HG02970 (cell line): ENCODE data around the gene ARL13B.
"Not testable (repeated sequence)": the region's sequence is repeated elsewhere in the genome, so short reads cannot be mapped to it uniquely, and the experiment has no call there.

Experiments
- ATAC-seq: cut with Tn5 transposase; IDR thresholded peaks from one replicate; pipeline ENCODE4 v1.9.1; 2021; ENCODE audit warnings: mild to moderate bottlenecking, moderate library complexity, moderate number of reproducible peaks; ENCODE audit not compliant: unreplicated experiment, low FRiP score

Gene ARL13B

DNA sequence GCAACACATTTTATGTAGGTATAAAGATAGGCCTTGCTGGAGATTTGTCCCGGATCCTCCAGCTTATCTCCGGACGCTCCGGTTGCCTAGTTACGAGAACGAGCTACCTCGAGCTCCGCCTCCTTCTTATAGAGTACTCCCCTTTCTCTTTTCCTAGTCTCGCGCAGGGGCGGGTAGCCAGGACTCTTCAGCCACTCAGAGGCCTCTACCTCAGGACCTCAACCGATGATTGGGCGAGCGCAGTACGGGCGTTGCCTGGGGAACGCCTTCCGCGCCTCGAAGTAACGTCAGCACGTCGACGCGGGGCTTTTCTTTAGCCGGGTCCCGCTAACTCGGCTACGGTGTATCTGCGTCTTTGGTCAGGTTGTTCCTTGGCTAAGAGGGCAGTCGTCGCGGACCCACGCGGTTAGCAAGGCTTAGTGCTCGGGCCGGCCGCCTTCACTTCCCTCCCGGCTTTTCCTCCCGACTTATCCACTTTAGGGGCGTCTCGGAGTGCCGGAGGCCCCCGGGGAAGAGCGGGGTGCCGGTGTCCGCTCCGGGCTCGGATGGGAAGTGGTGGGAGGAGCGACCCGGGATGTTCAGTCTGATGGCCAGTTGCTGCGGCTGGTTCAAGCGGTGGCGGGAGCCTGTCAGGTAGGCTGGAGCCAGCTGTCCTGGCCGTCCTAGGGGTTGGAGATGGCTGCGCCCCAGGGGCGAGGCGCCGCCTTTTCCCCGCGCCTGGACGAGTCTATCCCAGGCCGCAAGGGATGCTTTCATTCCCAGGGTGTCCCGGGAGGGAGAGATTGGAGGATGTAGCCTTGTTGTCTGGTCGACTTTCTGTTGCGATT, at the start of gene ARL13B:
Gene ARL13B, plus strand, starts transcription at position 306 of the 827 bp plus-strand sequence. Its CDS starts 269 bp downstream, at position 575.
- ATAC-seq: peak; percentile 100

DNA sequence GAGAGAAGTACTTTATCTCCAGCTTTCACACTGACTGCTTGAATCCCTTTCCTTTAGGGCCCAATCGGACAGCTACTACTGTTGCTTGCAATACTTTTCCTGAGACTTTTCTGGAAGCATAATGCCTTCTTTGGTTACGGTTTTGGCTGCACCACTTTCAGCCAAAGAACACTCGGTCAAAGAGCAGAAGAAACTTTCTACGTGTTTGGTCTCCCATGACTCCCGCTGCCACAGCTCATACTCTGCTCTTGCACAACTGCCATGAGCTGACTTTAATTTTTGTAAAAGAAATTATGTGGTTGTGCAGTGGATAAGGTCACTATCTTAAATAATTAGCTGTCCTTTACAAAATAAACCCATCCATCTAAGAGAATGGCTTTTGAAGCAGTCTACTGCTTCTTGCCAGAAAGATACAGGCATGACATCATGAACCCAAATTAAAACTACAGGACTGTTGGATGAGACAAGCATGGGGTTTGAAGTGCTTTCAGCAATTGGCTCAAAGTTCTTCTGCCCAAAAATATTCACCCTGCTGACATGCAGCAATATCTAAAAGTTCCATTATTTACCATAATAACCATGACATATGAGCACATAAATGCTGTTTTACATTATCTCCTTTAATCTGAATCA, 48.2 kb upstream of the ARL13B start:
- ATAC-seq: no peak

DNA sequence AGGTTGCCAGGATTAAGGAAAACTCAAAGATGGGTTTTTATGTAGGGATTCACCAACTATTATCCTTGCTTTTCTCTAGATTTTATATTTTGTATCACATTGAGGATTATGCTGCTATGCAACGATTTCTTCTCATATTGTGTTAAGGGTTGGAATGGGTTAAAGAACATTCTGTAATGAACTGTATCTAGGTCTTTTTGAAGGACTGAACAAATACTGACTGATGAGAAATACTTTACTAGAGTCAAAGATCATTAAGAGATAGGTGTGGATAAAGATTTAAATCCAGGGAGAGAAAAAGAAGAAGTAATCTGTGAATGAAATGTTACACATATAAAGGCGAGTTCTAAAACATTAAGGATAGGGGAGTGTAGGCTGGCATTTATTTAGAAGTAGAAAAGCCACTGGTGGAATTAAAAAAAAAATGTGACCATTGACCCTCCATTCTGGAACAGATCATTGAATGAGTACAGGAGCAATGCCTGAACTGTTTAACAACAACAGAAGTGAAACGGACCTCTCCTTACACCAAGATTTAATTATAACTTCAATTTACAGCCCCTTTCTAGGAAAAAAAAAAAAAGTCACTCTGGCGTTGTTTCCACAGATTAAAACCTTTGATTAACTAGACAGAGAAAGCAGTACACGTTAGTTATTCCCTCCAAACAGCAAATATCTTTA, 45.4 kb upstream of the ARL13B start:
- no peak for ATAC-seq

DNA sequence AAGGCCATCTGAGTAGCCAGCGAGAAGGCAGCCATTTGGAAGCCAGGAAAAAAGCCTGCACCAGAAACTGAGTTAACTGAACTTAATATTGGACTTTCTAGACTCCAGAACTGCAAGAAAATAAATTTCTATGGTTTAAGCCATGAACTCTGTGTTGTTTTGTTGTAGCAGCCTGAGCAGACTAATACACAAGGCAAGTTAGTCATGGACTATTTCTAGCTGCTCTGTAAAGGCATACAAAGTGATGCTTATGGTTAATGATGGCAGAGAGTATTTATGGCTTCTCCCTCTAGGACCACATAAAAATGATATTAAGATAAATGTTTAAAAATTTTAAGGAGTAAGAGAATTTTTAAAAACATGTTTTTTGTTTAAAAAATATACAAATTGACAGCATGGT, 43.4 kb upstream of the ARL13B start:
- ATAC-seq: no peak

DNA sequence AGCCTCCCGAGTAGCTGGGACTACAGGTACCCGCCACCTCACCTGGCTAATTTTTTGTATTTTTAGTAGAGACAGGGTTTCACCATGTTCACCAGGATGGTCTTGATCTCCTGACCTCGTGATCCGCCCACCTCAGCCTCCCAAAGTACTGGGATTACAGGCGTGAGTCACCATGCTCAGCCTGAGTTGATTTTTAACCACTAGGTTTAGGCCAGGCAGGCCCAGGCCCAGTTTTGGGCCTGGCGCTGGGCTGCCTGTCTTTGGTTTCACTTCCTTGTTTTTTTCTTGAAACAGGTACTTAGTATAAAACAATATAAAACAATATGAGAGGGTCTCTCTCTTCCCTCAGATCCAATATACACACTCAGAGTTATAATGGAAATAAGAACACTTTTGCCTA, 42.5 kb upstream of the ARL13B start:
- ATAC-seq: not testable (repeated sequence)

DNA sequence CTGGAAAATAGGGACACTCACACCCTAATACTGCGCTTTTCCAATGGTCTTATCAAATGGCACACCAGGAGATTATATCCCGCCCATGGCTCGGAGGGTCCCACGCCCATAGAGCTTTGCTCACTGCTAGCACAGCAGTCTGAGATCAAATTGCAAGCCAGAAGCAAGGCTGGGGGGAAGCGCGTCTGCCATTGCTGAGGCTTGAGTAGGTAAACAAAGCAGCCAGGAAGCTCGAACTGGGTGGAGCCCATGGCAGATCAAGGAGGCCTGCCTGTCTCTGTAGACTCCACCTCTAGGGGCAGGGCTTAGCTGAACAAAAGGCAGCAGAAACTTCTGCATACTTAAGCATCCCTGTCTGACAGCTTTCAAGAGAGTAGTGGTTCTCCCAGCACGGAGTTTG, 30.0 kb upstream of the ARL13B start:
- not testable (repeated sequence) for ATAC-seq

DNA sequence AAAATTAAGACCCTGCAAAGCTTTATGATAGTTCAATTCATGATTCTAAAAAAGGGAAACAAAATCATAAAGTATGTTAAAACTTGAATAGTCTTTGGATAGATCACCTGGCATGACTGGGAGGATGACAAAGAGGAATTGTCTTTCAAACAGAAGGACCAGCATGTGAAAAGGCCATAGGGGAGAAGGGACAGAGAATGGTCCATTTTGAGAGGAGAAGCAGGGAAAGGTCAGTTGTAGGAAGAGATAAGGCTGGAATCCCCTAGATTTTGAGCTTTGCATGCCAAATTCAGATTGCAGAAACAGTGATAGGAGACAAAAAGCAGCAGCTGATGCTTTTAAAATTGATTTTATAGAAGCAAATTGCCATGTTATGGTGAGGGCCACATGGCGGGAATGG, 18.9 kb upstream of the ARL13B start:
- no peak for ATAC-seq

DNA sequence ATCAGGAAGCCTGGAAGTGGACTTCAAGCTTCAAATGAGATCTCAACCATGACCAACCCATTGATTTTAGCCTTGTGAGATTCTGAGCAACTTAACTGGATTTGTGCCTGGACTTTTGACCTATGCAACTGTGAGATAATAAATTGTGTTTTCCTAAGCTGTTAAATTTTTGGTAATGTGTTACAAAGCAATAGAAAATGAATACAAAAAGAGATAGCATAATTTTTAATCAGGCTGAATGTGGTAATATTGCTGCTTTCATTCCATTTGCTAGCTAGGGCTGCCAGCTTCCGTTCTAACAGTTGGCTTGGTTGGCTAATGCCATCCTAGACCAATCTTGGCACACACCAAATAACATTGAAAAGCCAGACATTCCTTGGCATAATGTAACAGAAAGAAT, 18.5 kb upstream of the ARL13B start:
- ATAC-seq: no peak

DNA sequence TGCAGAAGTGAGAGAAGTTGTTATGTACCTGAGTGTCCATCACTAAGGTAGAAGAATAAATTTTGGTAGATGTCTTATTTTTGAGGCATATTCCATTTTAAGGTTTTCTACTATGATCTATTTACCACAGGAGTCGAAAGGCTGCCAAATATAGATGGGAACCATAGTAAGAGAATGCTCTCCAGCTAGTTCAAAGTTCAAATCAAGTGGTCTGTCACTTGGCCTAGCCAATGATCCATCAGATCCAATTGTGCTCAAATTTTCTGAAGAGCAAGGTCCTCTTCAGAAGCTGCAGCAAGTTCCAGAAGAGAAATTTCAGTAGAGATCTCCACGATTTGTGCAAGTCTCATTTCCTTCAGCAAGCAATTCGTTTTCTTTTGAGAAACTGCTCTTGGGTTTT, 17.2 kb upstream of the ARL13B start:
- ATAC-seq: no peak

DNA sequence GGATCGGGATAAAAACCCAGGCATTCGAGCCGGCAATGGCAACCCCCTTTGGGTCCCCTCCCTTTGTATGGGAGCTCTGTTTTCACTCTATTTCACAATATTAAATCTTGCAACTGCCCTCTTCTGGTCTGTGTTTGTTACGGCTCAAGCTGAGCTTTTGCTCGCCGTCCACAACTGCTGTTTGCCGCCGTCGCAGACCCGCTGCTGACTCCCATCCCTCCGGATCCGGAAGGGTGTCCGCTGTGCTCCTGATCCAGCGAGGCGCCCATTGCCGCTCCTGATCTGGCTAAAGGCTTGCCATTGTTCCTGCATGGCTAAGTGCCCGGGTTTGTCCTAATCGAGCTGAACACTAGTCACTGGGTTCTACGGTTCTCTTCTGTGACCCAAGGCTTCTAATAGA, 14.8 kb upstream of the ARL13B start:
- not testable (repeated sequence) for ATAC-seq

DNA sequence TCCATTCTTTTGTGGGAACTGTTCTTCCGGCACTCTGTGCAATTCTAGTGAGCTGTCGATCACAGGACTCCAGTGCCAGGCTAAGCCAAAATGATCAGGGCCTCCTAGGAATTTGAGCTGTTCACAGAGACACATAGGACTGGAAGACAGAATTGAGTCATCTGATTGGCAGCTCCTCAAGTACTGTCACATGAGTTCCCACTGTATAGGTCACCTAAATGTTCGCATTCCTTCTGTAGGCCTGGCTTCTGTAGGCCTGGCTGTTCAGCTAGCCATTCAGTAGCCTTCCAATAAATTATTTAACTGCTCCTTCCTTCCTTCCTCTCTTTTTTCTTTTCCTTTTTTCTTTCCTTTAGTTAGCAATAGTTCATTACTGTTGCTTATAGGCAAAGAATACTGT, 10.5 kb upstream of the ARL13B start:
- no peak for ATAC-seq

DNA sequence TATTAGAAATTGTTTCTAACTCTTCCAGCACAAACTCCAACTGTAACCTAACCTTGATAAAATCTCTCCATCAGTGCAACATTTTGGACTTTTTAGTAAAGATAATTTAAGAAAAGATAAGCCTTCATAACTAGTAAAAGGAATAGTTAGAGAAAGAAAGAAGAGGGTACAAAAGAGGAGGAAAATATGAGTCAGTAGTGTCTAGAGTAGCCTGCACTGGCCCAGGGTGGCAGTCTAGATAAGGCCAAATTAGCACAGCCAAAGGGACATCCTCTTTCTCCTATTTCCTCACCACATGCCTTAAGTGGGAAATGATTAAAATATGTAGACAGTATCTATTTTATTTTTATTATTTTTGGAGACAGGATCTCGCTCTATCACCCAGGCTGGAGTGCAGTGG, 10.0 kb upstream of the ARL13B start:
- no peak for ATAC-seq

DNA sequence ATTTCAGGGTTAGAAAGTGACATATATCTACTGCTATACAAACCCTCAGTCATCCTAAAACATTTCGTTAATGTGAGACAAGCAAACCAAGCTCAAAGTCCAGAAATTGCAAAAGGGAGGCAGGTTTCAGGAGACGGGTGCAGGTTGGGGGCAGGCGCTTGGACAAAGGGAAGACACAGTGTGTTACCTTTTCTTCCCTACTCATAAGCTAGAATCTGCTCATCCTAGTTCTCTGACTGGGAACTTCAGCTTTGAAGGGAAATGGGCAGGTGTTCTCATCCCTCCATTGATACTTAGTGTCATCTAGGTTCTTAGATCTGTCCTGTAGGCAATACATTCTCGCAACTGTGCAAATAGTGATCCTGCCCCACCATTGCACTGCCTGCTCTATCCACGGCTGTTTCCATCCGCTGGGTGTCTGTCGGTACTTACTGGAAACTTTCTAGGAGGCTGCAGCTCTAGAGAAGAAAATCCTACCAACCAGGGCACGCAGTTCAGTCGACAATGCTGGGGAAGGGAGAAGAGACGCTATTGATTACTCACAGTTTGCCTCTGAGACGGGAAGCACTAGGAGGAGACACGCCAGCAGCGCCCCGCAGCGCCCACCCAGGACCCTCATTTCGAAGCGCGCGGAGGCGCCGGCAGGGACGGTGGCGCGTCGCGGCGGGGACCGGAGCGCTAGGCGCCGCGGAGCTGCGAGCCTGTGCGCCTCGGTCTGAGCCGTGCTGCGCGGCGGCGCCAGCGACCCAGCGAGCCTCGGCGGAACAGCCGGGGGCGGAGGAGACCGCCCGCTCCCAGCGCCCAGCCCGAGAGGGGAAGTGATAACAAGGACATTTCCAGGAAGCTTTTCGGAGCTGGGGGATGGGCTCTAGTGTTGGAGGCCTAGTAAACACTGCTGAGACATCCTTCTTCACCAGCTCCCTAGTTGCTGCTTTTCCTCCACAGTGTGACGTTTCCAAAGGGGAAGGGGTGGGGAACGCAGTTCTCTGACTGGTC, 6.5 kb upstream of the ARL13B start, which contains the start of gene PROS1:
Gene PROS1, minus strand, starts transcription at position 766 of the 996 bp plus-strand sequence. Its CDS starts 147 bp downstream, at position 619.
- peak; percentile 67 for ATAC-seq

DNA sequence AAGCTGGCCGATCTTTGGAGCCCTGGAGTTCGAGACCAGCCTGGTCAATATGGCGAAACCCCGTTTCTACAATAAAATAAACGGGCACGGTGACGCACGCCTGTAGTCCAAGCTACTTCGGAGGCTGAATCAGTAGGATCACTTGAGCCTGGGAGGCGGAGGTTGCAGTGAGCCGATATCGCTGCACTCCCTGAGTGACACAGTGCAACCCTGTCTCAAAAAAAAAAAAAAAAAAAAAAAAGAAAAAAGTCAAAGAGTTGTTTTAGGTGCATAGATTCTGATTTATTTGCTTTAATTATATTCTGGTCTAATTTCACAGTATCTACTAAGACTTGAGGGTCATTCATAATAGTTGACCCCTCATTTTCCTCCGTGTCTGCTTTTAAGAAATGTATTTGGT, 1.7 kb downstream of the ARL13B start:
- ATAC-seq: no peak

DNA sequence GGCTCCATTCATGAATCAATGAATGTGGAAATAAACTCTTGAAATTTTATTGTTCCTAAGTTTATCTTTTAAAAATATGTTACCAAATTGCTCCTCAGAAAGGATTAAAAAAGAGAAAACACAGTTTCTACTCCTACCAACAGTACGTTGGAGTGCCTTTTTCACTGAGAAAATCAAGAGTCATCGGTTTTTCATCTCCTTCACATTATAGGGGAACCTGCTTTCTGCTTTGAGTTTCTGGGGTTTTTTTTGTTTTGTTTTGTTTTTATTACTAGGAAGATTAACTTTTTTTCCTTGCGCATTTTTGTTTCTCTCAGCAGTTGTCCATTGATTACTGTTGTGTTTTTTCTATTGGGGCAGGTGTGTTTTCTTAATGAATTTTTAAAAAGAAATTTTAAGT, 3.5 kb downstream of the ARL13B start:
- ATAC-seq: no peak

DNA sequence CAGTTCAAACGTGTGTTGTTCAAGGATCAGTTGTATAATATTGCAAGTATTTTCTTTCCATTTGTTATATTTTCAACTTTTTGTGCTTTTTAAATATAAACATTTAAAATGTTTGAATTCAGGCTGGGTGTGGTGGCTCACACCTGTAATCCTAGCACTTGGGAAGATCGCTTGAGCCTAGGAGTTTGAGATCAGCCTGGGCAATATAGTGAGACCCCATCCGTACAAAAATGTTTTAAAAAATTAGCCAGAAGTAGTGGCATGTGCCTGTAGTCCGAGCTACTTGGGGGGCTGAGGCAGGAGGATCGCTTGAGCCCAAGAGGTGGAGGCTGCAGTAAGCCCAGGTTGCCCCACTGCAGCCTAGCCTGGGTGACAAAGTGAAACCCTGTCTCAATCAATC, 4.7 kb downstream of the ARL13B start:
- no peak for ATAC-seq

DNA sequence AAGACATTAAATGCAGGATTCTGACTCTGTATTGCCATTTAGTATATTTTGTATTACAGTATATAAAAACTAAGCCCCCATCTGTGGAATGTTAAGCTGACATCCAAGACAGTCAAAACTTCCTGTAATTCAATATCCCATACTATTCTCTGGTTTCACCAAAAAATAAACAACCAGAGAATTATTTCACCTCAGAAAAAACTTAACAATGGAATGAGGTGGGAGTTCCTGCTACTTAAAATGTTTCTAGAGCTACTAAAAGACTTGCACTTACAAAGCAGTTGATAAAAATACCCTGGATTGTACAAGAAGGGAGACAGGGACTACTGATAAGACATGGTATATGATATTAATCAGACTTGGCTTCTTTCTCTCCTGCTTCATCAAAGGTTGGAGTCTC, 8.3 kb downstream of the ARL13B start:
- ATAC-seq: no peak

DNA sequence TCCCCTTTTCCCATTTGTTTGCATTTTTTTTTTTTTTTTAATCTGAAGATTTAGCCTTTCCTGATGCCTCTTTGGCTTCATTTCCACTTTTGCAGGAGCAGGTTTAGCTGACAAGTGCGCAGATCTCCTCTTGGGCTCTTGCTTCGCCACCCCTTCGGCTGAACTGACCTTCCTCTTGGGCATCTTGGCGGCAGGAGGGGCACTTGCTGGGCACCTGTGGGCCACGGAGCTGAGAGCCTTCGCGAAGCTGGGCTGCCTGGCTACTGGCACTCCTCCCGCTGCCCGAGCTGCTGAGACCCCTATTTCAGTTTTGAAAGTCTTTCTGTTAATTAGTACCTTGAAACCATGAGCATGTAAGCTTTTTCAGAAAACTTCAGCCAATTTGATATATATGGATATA, 8.8 kb downstream of the ARL13B start:
- ATAC-seq: no peak

DNA sequence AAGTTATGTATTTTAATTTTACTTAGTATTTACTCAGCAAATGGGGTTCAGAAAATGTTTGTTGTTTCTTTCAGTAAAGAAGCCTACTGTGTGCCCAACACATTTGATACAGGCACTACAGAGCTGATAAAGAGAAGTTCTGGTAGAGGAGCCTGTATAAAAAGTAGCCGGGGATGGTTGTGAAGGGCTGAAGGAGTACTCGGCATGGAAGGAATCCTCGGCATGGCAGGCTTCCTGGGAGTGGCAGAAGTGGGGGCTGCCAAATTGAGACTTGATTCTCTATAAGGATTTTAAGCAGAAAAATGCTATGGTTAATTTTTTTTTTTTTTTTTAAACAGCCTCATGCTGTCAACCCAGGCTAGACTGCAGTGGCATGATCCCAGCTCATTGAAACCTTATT, 9.3 kb downstream of the ARL13B start:
- no peak for ATAC-seq

DNA sequence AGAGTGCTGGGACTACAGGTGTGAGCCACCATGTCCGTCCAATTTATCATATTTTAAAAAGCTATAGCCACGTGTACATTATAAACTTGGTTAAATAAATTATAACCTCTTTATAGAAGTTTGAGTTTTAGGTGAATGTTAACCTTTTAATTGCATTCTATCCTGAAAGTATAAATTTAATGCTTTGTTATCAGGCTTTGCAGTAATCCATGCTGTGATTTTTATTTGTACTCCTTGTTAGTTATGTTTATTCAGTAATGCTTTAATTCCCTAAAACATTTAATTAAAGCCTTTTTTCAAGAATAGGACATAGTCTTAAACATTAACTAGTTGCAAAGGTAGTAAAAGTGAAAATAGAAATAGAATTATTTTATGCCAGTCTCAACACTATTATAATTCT, 11.7 kb downstream of the ARL13B start:
- no peak for ATAC-seq
